Loucy (cell line): ENCODE data around the gene GALT.
A peak's percentile ranks its signal among the peaks of the same experiment; 100 is the strongest.

Experiments used
- H2AFZ ChIP-seq: fragments of 200-600 bp; sonication (generic); 2 replicates; pipeline ENCODE4 v1.6.0; 2016; ENCODE audit warnings: antibody characterized with exemption, mild to moderate bottlenecking, low read length, moderate library complexity
- H3F3A ChIP-seq: fragments of 200-600 bp; 2 replicates; pipeline ENCODE4 v1.6.0; 2016; ENCODE audit warnings: antibody characterized with exemption, low read depth, mild to moderate bottlenecking
- H3K27me3 ChIP-seq: fragments of 200-600 bp; sonication (generic); 2 replicates; pipeline ENCODE4 v1.6.1; 2014; ENCODE audit warnings: low read length, mild to moderate bottlenecking; ENCODE audit not compliant: insufficient read depth, poor library complexity, severe bottlenecking
- H3K36me3 ChIP-seq: fragments of 200-600 bp; sonication (generic); 2 replicates; pipeline ENCODE4 v1.6.1; 2016; ENCODE audit warnings: low read length; ENCODE audit not compliant: insufficient read depth
- H3K4me1 ChIP-seq: fragments of 200-600 bp; sonication (generic); 2 replicates; pipeline ENCODE4 v1.5.1; 2014; ENCODE audit warnings: low read length, mild to moderate bottlenecking; ENCODE audit not compliant: insufficient read depth, poor library complexity, severe bottlenecking
- H3K4me2 ChIP-seq: fragments of 200-600 bp; sonication (generic); 2 replicates; pipeline ENCODE4 v1.6.0; 2014; ENCODE audit warnings: antibody characterized with exemption, low read length, low read depth, mild to moderate bottlenecking; ENCODE audit not compliant: poor library complexity, severe bottlenecking
- H3K4me3 ChIP-seq: fragments of 200-600 bp; sonication (generic); 2 replicates; pipeline ENCODE4 v1.5.1; 2014; ENCODE audit warnings: low read length, mild to moderate bottlenecking, mixed read lengths; ENCODE audit not compliant: poor library complexity, severe bottlenecking
- H3K79me2 ChIP-seq: fragments of 200-600 bp; sonication (generic); 2 replicates; pipeline ENCODE4 v1.6.1; 2014; ENCODE audit warnings: low read length; ENCODE audit not compliant: insufficient read depth
- H3K9ac ChIP-seq: fragments of 200-600 bp; sonication (generic); 2 replicates; pipeline ENCODE4 v1.6.0; 2014; ENCODE audit warnings: mild to moderate bottlenecking, low read depth, low read length, moderate library complexity; ENCODE audit not compliant: poor library complexity, severe bottlenecking
- H3K9me2 ChIP-seq: fragments of 200-600 bp; sonication (generic); replicated peaks from 2 replicates; pipeline ENCODE4 v1.6.1; 2016; ENCODE audit warnings: low read depth, low read length, mixed read lengths
- H3K9me3 ChIP-seq: fragments of 200-600 bp; sonication (generic); 2 replicates; pipeline ENCODE4 v1.6.1; 2014; ENCODE audit warnings: mild to moderate bottlenecking, antibody characterized with exemption, low read length, low read depth; ENCODE audit not compliant: insufficient read depth
- H4K20me1 ChIP-seq: fragments of 200-600 bp; sonication (generic); 2 replicates; pipeline ENCODE4 v1.6.0; 2014; ENCODE audit warnings: antibody characterized with exemption, low read length, mild to moderate bottlenecking; ENCODE audit not compliant: insufficient read depth, poor library complexity, severe bottlenecking
- CTCF ChIP-seq: fragments of 200-600 bp; sonication (generic); conservative IDR thresholded peaks from 2 replicates; pipeline ENCODE4 v1.5.1; 2014; ENCODE audit warnings: mild to moderate bottlenecking, antibody characterized with exemption, low read length
- EZH2phosphoT487 ChIP-seq: fragments of 200-600 bp; IDR thresholded peaks from 2 replicates; pipeline ENCODE4 v1.6.1; 2018; ENCODE audit warnings: antibody characterized with exemption, mild to moderate bottlenecking, moderate library complexity, borderline replicate concordance

The GALT gene

GRCh38 chr9:34647084-34647403, 569 bp downstream of the GALT start:
- Histone ChIP-seq H3K4me3 (peak overlapping the region; percentile 85), H2AFZ (peak overlapping the region; percentile 94), H3K4me1 (peaks cover 23% of the 10 kb centered on the region), H3K9ac (peak overlapping the region; percentile 81), H3K9me2 (no peaks in the 10 kb centered on the region), H3K4me2 (peak overlapping the region; percentile 85), H3K9me3 (no peaks in the 10 kb centered on the region), H3K27me3 (no peaks in the 10 kb centered on the region), H4K20me1 (peaks cover 16% of the 10 kb centered on the region), H3K79me2 (peaks cover 24% of the 10 kb centered on the region), H3K36me3 (peaks cover 10% of the 10 kb centered on the region; the same call in 1 of the 2 replicates), H3F3A (no peaks in the 10 kb centered on the region)
- TF ChIP-seq EZH2phosphoT487 = no peak
- no peak; the same call in 1 of the 2 replicates for TF ChIP-seq CTCF

GRCh38 chr9:34647651-34648050, 1.2 kb downstream of the GALT start:
- H3F3A ChIP-seq = no peaks in the 10 kb centered on the region
- no peaks in the 10 kb centered on the region for H3K27me3 ChIP-seq
- H3K9me2 ChIP-seq = no peaks in the 10 kb centered on the region
- peak overlapping the region; percentile 81 for H3K9ac ChIP-seq
- H3K79me2 ChIP-seq = peaks cover 24% of the 10 kb centered on the region
- H3K4me3 ChIP-seq = peak overlapping the region; percentile 85
- H3K4me2 ChIP-seq = peak overlapping the region; percentile 85
- peaks cover 10% of the 10 kb centered on the region; the same call in 1 of the 2 replicates for H3K36me3 ChIP-seq
- TF ChIP-seq CTCF = no peak
- TF ChIP-seq EZH2phosphoT487 = no peak
- H3K9me3 ChIP-seq = no peaks in the 10 kb centered on the region
- peaks cover 23% of the 10 kb centered on the region for H3K4me1 ChIP-seq
- H2AFZ ChIP-seq = no peak overlapping the region
- peaks cover 16% of the 10 kb centered on the region for H4K20me1 ChIP-seq

GRCh38 chr9:34648673-34649072, 2.2 kb downstream of the GALT start:
- TF ChIP-seq CTCF (no peak), EZH2phosphoT487 (no peak)
- H3K9me2 ChIP-seq = no peaks in the 10 kb centered on the region
- H3F3A ChIP-seq = no peaks in the 10 kb centered on the region
- peak overlapping the region; percentile 85 for H3K4me3 ChIP-seq
- H3K4me1 ChIP-seq = peaks cover 23% of the 10 kb centered on the region
- H2AFZ ChIP-seq = no peak overlapping the region
- H3K36me3 ChIP-seq = peaks cover 10% of the 10 kb centered on the region; the same call in 1 of the 2 replicates
- H3K4me2 ChIP-seq = peak overlapping the region; percentile 85
- H3K9me3 ChIP-seq = no peaks in the 10 kb centered on the region
- H4K20me1 ChIP-seq = peaks cover 16% of the 10 kb centered on the region
- H3K9ac ChIP-seq = peak overlapping the region; percentile 81
- H3K27me3 ChIP-seq = no peaks in the 10 kb centered on the region
- H3K79me2 ChIP-seq = peaks cover 24% of the 10 kb centered on the region
